ENCODE results near the gene RRAD. TPM values are rescaled to one million over a fixed set of nuclear protein-coding genes. Genes with fewer than 3 reads are reported as not detected.
A peak's percentile ranks its signal among the peaks of the same experiment; 100 is the strongest.

The RRAD gene
- total RNA-seq, 1 experiment from 2014 or later: 4.3 TPM

- intact Hi-C loops (cut with micrococcal nuclease; ENCODE audit: unreplicated experiment): loop anchor here (5.0 kb wide), 1 partner anchor 52 kb away; no protein-coding TSS in a partner anchor
- no peaks in the 10 kb centered on the region for H3K9me3 ChIP-seq (ENCODE audit: control insufficient read depth, insufficient read depth, low read depth, low read length)
- ChIA-PET CTCF (no interaction called here), POLR2A (no interaction called here)
- H3K4me1 ChIP-seq (ENCODE audit: control insufficient read depth, insufficient read depth, low read length): peaks cover 4% of the 10 kb centered on the region
- TF ChIP-seq REST (IDR thresholded peaks at IDR 0.05; ENCODE audit: insufficient read depth in 1 of 2, low read depth in 2 of 2, low read length in 1 of 2) (no peak), POLR2AphosphoS5 (IDR thresholded peaks at IDR 0.05; ENCODE audit: low read depth, low read length) (no peak), TCF7L2 (IDR thresholded peaks at IDR 0.05; ENCODE audit: low read depth, low read length) (no peak), SIN3A (IDR thresholded peaks at IDR 0.05; ENCODE audit: borderline replicate concordance, insufficient read depth, low read depth, low read length) (no peak)
- TF ChIP-seq, protein P1, sequence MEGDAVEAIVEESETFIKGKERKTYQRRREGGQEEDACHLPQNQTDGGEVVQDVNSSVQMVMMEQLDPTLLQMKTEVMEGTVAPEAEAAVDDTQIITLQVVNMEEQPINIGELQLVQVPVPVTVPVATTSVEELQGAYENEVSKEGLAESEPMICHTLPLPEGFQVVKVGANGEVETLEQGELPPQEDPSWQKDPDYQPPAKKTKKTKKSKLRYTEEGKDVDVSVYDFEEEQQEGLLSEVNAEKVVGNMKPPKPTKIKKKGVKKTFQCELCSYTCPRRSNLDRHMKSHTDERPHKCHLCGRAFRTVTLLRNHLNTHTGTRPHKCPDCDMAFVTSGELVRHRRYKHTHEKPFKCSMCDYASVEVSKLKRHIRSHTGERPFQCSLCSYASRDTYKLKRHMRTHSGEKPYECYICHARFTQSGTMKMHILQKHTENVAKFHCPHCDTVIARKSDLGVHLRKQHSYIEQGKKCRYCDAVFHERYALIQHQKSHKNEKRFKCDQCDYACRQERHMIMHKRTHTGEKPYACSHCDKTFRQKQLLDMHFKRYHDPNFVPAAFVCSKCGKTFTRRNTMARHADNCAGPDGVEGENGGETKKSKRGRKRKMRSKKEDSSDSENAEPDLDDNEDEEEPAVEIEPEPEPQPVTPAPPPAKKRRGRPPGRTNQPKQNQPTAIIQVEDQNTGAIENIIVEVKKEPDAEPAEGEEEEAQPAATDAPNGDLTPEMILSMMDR (IDR thresholded peaks at IDR 0.05): no peak
- no peaks in the 10 kb centered on the region for H3K36me3 ChIP-seq (ENCODE audit: control insufficient read depth, insufficient read depth, low read length)
- no peaks in the 10 kb centered on the region for H3K27me3 ChIP-seq (ENCODE audit: control insufficient read depth, insufficient read depth, low read length)
- DNase-seq (ENCODE audit: low read depth, low spot score) (no peak), ATAC-seq (no peak)
- H3K27ac ChIP-seq (ENCODE audit: low read length): no peak overlapping the region
- H3K4me3 ChIP-seq (ENCODE audit: low read depth in 2 of 2, low read length in 2 of 2): no peak overlapping the region
- BruUV-seq (replicated peaks): no TSS peak
- in situ Hi-C loops (cut with HindIII; ENCODE audit: low pct_unique_long_range_greater_than_20kb, low sequenced_read_pairs): no loop called here
Measured at GRCh38 chr16:66948837-66949225, 23.5 kb upstream of the RRAD start.

DNA sequence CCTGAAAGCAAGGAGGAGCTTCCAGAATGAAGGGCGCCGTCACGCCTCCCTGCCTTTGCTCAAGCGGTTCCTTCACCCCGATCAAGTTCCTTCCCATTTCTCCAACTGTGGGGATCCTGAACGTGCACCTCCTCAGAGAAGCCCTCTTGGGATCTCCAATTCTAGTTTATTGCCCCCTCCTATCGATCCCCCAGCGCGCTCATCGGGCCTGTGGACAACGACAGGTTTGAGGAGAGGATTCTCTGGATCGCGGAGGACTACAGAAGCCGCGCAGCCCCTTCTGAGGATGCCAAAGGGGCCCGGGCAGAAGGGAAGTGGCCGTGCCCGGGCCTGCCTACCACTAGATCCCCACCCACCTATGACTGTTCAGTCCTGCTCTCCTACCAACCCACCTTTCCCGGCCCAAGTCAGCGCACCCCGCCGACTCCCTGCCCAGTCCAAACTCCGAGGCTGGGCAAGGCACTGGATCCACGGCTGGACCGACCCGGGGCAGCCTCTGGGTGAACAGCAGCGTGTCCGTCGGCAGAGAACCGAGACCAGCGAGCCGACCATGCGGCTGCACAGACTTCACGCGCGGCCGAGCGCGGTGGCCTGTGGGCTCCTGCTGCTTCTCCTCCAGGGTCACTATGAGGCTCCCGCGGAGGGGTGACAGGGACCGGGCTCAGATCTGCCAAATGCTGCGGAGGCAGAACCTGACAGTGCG, 22.9 kb upstream of the RRAD start:
- TF ChIP-seq POLR2AphosphoS5 (IDR thresholded peaks at IDR 0.05; ENCODE audit: low read depth, low read length): no peak
- no peak for TF ChIP-seq SIN3A (IDR thresholded peaks at IDR 0.05; ENCODE audit: borderline replicate concordance, insufficient read depth, low read depth, low read length)
- TF ChIP-seq, protein P1 (IDR thresholded peaks at IDR 0.05): no peak
- TF ChIP-seq REST (IDR thresholded peaks at IDR 0.05; ENCODE audit: insufficient read depth in 1 of 2, low read depth in 2 of 2, low read length in 1 of 2): no peak
- TF ChIP-seq TCF7L2 (IDR thresholded peaks at IDR 0.05; ENCODE audit: low read depth, low read length): no peak; the same call in 1 of the 2 replicates
- ChIA-PET POLR2A (interaction anchor here (0.6 kb wide), 1 partner anchor 10 kb away, joined by 5 read pairs; no protein-coding TSS in a partner anchor), CTCF (no interaction called here)
- BruUV-seq (replicated peaks): no TSS peak
- ATAC-seq (no peak), DNase-seq (ENCODE audit: low read depth, low spot score) (no peak)
- no peak overlapping the region for H3K27ac ChIP-seq (ENCODE audit: low read length)
- intact Hi-C loops (cut with micrococcal nuclease; ENCODE audit: unreplicated experiment): loop anchor here (5.0 kb wide), 1 partner anchor 51 kb away; no protein-coding TSS in a partner anchor
- H3K36me3 ChIP-seq (ENCODE audit: control insufficient read depth, insufficient read depth, low read length): no peaks in the 10 kb centered on the region
- no peaks in the 10 kb centered on the region for H3K9me3 ChIP-seq (ENCODE audit: control insufficient read depth, insufficient read depth, low read depth, low read length)
- H3K4me3 ChIP-seq (ENCODE audit: low read depth in 2 of 2, low read length in 2 of 2): peak overlapping the region; percentile 39 to 57
- in situ Hi-C loops (cut with HindIII; ENCODE audit: low pct_unique_long_range_greater_than_20kb, low sequenced_read_pairs): no loop called here
- H3K4me1 ChIP-seq (ENCODE audit: control insufficient read depth, insufficient read depth, low read length): no peaks in the 10 kb centered on the region
- H3K27me3 ChIP-seq (ENCODE audit: control insufficient read depth, insufficient read depth, low read length): no peaks in the 10 kb centered on the region

Data from Panc1 (cell line).